ENCODE measurements around the gene RNU4-1. TPM values are rescaled to one million over a fixed set of nuclear protein-coding genes. Genes with fewer than 3 reads are reported as not detected.

RNU4-1 gene
- total and polyA plus RNA-seq, 9 of the 15 experiments (the other 6 are each of a cell fraction or from before 2014, with no cell fraction given), result under 0.01 to 19,719 (median 3,563) TPM; not detected in 4

GRCh38 chr12:120264904-120265472 is 28.0 kb downstream of the RNU4-1 start (continued):
- TF ChIP-seq CHD2 (IDR thresholded peaks at IDR 0.05; ENCODE audit: low read depth, low read length) (no peak), RFX7 (CRISPR knock-in tag; IDR thresholded peaks at IDR 0.05) (no peak), ZNF197 (CRISPR knock-in tag; IDR thresholded peaks at IDR 0.05; ENCODE audit: low read depth) (0 out of 2 replicates have a peak, but pooled peaks have one; percentile 4), ZBTB7A (IDR thresholded peaks at IDR 0.05; ENCODE audit: borderline replicate concordance, control insufficient read depth, low read depth, low read length) (peak; percentile 81; the same call in 1 of the 2 replicates), ZFP30 (CRISPR knock-in tag; IDR thresholded peaks at IDR 0.05; ENCODE audit: borderline replicate concordance) (no peak), SMARCA4 (IDR thresholded peaks at IDR 0.05) (no peak), PCBP1 (IDR thresholded peaks at IDR 0.05; ENCODE audit: low read depth, low read length, poor library complexity, severe bottlenecking) (peak; percentile 18), RBM17 (IDR thresholded peaks at IDR 0.05; ENCODE audit: borderline replicate concordance, low read depth, low read length) (no peak)

DNA sequence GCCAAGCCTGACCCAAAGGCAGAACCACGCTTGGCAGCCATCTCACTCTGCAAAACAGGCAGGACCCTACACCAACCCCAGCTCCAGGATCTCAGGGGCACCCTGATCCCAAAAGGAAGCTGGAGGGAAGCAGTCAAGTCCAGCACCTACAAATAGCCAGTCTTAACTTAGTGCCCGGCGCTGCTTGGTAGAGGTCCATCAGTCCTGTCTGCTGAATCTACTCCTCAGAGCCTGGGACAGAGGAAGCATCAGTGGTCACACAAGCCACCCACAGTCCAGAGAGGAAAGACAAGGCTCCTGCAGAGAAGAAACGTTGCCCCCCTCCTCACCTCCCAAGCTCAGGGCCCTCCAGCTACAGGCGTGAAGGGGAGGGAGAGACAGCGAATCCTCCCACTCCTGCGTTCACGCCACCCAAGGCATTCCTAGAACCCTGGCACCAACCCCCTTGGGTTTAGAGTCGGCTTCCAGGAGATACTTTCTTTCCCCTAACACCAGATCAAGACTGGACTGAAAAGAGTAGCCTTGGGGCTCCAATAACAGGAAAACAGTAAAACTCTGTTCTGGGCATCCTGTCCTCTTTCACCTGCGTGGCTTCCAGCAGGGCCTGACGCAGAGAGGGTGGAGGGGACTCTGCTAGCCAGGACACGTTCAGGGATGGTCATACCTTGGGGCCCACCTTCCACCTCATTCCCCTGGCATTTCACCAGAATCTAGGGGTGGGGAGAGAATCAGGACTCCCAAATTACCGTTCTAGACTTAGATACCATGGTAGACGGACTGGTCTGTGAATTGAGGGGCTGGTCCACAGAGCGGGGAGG is 28.7 kb downstream of the RNU4-1 start:
- no peak for FAIRE-seq
- H3K9ac ChIP-seq (ENCODE audit: insufficient read depth in 1 of 2, low read depth in 2 of 2, low read length in 2 of 2), result peak overlapping the region; percentile 83 to 99; a peak in 3 of 4 replicates

More for the DNA sequence above, 28.7 kb downstream of the RNU4-1 start:
- ATAC-seq (no peak), DNase-seq (ENCODE audit: extremely low read depth in 1 of 4, low spot score in 3 of 4) (no peak)
- Histone ChIP-seq H3K9me1 (ENCODE audit: control insufficient read depth, insufficient read depth, low read length) (no peaks in the 10 kb centered on the region), H3K9me3 (replicated peaks; ENCODE audit: control insufficient read depth, insufficient read depth, low read depth, low read length) (no peaks in the 10 kb centered on the region), H3K27me3 (ENCODE audit: control insufficient read depth in 2 of 2, insufficient read depth in 2 of 2, low read length in 2 of 2) (no peaks in the 10 kb centered on the region), H3K4me2 (ENCODE audit: insufficient read depth, low read length) (peak overlapping the region; percentile 77), H3K4me1 (replicated peaks in 1 of 2; ENCODE audit: control insufficient read depth in 2 of 2, insufficient read depth in 2 of 2, low read length in 2 of 2) (peaks cover 37 to 42% of the 10 kb centered on the region in 2 experiments; a peak in 4 of 5 replicates), H3K36me3 (ENCODE audit: control insufficient read depth, insufficient read depth, low read length) (no peaks in the 10 kb centered on the region; the same call in 2 of the 3 replicates), H2AFZ (ENCODE audit: low read depth, low read length) (no peak overlapping the region), H3K79me2 (ENCODE audit: control insufficient read depth, insufficient read depth, low read length) (peaks cover 52% of the 10 kb centered on the region; the same call in 2 of the 3 replicates), H3K27ac (ENCODE audit: extremely low read depth, low read depth, low read length) (no peak overlapping the region), H4K20me1 (replicated peaks; ENCODE audit: control insufficient read depth, insufficient read depth, low read length) (peaks cover 16% of the 10 kb centered on the region), H3K4me3 (peak overlapping the region; percentile 70)
- ChIA-PET POLR2A (interaction anchor here (0.9 to 10.5 kb wide), 6 partner anchors 15 to 164 kb away, joined by 3 to 110 read pairs (median 32); partner anchors contain the start of genes GCN1, RNU4-1, RNU4-2 and RPLP0), CTCF (ENCODE audit: low intra/inter-chr PET ratio) (interaction anchor here (3.5 kb wide), 1 partner anchor 36 kb away, joined by 35 read pairs; no protein-coding TSS in a partner anchor)
- 48% methylated on average over 15 of the region's 15 CpGs for WGBS (ENCODE audit: insufficient coverage, low coverage, missing lambda C conversion rate)
- no TSS peak for BruUV-seq (replicated peaks)
- intact Hi-C loops (cut with micrococcal nuclease) (no loop called here), in situ Hi-C loops (cut with MboI) (loop anchor here (5.0 kb wide), 1 partner anchor 37 kb away; no protein-coding TSS in a partner anchor)
- peak; percentile 10 for TF ChIP-seq CHD1 (IDR thresholded peaks at IDR 0.05; ENCODE audit: low read length)
- TF ChIP-seq ZFPM2 (CRISPR knock-in tag; IDR thresholded peaks at IDR 0.05), result no peak
